ENCODE data around the gene COL5A1.

Gene COL5A1

GRCh38 chr9:134756098-134756497 lies 114.5 kb downstream of the COL5A1 start:
- DNase-seq (ENCODE audit: insufficient read length, low spot score) (no peak), FAIRE-seq (no peak)

DNA sequence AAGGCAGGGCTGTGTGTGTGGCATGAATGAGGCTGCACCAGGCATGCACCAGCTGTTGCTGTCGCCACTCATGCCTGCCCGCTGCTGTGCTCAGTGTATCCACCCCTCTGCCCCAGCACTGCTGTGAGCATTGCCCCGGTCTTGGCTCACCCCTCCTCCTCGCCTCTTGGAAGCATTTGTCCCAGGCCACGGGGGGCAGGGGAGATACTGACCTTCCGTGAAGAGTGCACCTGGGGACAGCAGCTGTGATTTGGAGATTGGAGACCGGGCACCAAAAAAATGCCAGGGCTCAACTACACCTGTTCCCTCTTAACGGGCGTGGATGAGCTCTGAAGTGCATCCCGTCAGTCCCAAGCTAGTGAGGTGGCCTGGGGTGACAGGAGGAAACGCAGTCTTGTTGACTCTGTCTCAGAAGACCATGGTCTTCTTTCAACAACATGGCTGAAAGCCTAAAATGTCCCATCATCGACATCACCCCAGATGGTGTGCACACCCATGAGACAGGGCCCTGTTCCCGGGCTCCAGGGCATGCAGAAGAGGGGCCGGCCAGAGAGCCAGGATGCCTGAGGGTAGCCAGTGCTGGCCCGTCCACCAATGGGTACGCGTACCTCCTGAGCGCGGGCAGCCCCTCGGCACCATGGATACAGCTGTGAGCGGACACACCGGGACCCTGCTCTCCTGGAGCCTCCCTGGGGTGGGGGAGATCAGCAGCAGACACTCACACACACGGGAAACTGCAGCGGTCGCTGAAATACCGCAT lies 115.8 kb downstream of the COL5A1 start:
- no peak for FAIRE-seq
- no peak for DNase-seq (ENCODE audit: insufficient read length, low spot score)

- DNase-seq (ENCODE audit: insufficient read length, low spot score), result no peak
- no peak for FAIRE-seq
These were observed 117.5 kb downstream of the COL5A1 start for GRCh38 chr9:134758949-134759607.

DNA sequence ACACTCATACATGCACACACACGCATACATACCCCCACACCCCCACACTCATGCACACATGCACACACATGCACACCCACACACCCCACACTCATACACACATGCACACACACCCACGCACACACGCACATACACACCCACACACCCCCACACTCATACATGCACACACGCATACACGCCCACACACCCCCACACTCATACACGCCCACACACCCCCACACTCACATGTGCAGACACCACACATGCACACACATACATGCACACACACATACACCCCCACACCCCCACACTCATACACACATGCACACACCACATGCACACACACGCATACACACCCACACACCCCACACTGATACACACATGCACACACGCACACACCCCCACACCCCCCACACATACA lies 118.3 kb downstream of the COL5A1 start:
- DNase-seq (ENCODE audit: insufficient read length, low spot score) (no peak), FAIRE-seq (no peak)

GRCh38 chr9:134760750-134761420 lies 119.3 kb downstream of the COL5A1 start:
- DNase-seq (ENCODE audit: insufficient read length, low spot score), result no peak
- no peak for FAIRE-seq

- FAIRE-seq (no peak), DNase-seq (ENCODE audit: insufficient read length, low spot score) (no peak)
These were observed 123.1 kb downstream of the COL5A1 start for GRCh38 chr9:134764473-134765269.

DNA sequence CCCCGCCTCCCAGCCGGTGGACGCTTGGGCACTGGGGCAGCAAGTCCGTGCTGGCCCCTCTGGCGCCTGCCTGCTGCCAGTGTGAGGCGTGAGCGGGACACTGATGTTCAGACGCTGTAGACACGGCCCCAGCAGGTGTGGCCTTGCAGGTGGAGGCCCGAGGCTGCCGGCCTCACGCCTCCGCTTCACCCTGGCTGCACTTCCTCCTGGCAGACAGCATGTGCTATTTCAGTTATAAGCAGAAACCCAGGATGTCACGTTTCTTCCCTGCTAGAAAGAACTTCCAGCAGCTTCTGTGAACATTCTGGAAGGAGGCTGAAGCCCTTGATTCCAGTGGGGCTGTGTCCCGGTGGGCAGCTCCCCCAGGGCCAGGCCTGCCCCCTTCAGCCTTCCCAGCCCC lies 124.2 kb downstream of the COL5A1 start:
- FAIRE-seq, result peak; percentile 58
- peak; percentile 37 for DNase-seq (ENCODE audit: insufficient read length, low spot score)

GRCh38 chr9:134766587-134766986 lies 125.0 kb downstream of the COL5A1 start:
- peak; percentile 39 for DNase-seq (ENCODE audit: insufficient read length, low spot score)
- peak; percentile 52 for FAIRE-seq

- FAIRE-seq, result no peak
- no peak for DNase-seq (ENCODE audit: insufficient read length, low spot score)
These were observed 126.7 kb downstream of the COL5A1 start for GRCh38 chr9:134768332-134768708.

DNA sequence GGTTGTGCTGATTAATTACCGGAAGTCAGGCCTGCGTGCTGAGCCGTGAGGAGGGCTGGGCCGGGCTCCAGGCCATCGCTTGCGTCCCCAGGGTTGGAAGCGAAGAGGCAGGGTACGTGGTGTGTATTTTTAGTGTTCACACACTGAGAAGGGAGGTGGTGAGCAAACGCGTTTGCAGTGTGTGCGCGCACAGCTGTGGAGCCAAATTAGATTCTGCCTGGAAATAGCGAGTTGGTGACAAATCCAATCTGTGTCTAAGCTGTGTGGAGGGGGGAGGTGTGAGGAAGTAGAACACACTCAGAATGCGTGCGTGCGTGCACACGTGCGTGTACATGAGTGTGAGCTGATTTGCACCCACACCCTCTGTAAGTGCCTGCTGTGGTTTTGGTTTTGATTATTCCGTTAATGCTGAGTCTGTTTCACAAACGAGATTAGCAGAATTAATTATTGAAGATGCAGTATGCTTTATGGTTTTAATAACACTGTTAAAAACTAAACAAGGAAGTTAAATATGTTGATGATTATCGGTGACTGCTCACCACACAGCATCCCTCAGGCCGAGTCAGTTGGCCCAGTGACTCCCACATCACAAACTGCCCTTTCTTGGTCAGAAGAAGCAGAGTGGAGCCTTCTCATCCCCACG lies 127.2 kb downstream of the COL5A1 start:
- no peak for FAIRE-seq

DNA sequence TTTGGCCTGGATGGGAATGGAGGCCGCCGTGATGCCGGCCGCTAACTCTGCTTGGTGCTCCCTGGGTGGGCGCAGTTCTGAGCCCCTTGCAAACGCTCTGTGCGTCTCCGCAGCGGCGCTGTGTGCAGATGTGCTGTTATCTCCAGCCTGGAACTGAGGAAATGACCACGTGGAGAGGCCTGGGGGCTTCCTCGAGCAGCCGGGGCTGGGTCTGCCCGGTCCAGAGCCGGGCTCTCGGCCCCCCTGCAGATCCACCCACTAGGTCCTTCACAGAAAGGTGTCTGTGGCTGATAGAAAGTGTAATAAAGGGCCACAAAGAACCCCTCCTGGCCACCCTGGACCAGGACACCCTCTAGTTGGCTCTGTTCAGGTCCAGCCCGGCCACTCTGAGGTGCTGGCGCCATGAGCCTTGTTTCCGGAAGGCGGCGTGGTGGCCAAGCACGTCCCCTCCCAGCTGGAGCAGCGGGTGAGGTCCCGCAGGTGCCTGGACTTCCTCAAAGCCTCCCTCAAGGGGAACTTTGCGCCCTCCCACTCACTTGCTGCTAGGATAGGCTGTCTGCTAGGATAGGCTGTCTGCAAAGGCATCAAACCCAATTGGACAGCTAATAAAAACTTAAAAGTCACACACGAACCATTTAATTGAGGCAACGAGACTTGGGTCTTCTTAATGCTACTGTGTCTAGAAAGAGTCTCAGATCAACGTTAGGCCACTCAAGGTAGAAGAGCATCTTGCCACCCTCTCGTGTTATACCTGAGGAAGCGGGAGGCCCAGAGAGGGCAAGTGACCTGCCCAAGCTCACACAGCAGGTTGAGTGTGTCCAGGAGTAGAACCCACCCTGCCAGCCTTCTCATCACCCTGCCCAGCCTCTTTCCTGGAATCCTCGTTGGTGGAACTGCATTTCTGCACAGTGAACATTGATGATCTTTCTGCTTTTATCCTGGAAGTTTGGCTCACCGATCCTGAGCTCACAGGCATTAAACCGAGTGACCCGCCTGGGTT lies 129.7 kb downstream of the COL5A1 start:
- FAIRE-seq, result peak; percentile 71
- DNase-seq (ENCODE audit: insufficient read length, low spot score), result peak; percentile 61

More for the DNA sequence above, 127.2 kb downstream of the COL5A1 start:
- no peak for DNase-seq (ENCODE audit: insufficient read length, low spot score)

GRCh38 chr9:134772331-134772730 lies 130.7 kb downstream of the COL5A1 start:
- no peak for FAIRE-seq
- no peak for DNase-seq (ENCODE audit: insufficient read length, low spot score)

- no peak for DNase-seq (ENCODE audit: insufficient read length, low spot score)
- no peak for FAIRE-seq
These were observed 132.2 kb downstream of the COL5A1 start for GRCh38 chr9:134773842-134774241.

DNA sequence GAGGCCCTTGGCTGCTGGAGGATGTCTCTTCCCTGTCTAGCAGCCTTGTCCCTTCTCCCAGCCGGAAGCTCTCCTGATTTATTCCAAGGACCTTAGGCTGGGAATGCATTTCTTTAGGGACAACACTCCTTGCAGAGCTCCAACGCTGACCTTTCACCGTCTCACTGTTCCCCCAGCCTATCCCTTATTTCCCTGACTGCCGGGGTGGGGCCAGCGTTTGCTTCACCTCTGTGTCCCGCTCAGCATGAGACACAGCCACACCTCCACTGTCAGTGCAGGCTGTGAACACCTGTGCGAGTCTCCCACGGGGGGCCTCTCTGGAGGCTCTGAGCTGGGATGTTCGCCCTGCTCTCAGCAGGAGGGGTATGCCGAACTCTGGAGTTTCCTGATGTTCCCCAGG lies 132.8 kb downstream of the COL5A1 start:
- no peak for FAIRE-seq
- DNase-seq (ENCODE audit: insufficient read length, low spot score), result no peak

DNA sequence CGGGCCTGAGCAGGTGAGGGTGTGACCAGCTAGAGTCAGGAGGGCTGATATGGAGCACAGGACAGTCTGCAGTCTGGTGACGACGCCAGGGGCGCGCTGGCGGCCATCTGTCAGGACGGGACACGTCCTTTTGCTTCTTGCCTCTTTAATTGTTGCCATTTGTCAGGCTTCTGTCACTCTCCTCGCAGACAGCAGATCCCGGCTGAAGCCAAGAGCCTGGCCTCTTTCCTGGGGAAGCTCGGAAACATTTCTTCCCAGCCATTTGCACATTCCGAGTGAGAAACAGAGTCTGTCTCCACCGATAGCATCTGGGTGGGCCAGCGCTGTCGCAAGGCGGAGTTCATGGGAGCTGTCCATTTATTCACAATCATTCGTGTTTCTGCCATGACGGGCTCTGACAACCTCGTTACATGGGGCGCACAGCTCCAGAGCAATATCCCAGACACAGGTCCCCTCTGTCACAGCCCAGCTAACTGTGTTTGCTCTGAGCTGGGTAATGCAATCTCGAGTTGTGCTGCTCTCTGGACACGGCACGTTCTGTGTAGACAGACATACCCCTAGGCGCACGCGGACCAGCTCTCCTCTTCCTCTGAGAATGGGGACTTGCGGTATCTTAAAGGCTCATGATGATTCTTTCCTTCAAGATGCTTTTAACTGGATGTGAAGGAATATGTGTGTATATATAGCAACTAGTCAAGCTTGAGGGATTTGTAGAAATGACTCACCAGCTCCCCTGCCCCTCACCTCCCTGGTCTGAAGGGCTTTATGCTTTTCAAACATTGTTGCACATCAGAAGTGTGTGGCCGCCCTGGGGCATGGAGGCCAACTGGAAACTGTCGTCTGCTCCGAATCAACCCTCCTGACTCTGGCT lies 133.7 kb downstream of the COL5A1 start:
- FAIRE-seq (no peak), DNase-seq (ENCODE audit: insufficient read length, low spot score) (no peak)

- DNase-seq (ENCODE audit: insufficient read length, low spot score) (no peak), FAIRE-seq (no peak)
These were observed 134.6 kb downstream of the COL5A1 start for GRCh38 chr9:134776080-134776796.

GRCh38 chr9:134777153-134777552 lies 135.6 kb downstream of the COL5A1 start:
- no peak for FAIRE-seq
- no peak for DNase-seq (ENCODE audit: insufficient read length, low spot score)

- DNase-seq (ENCODE audit: insufficient read length, low spot score) (no peak), FAIRE-seq (no peak)
These were observed 136.6 kb downstream of the COL5A1 start for GRCh38 chr9:134778156-134778555.

Measured in GM19239 (cell line).